Neural cell (in vitro differentiated cells): ENCODE results near the gene SLC8A1.

Experiments
- CTCF ChIP-seq: fragments of 450-650 bp; IDR thresholded peaks from 2 replicates; pipeline ENCODE4 v1.5.1; 2014; ENCODE audit warnings: antibody characterized with exemption, mild to moderate bottlenecking, moderate library complexity; ENCODE audit not compliant: poor library complexity, severe bottlenecking
- EP300 ChIP-seq: fragments of 450-650 bp; conservative IDR thresholded peaks from 2 replicates; pipeline ENCODE4 v1.6.1; 2014; ENCODE audit warnings: antibody characterized with exemption, mild to moderate bottlenecking, moderate library complexity; ENCODE audit not compliant: poor library complexity, severe bottlenecking
- EZH2 ChIP-seq: fragments of 200-600, 300-800 bp; shearing (Covaris generic), sonication (generic); IDR thresholded peaks from 2 replicates; pipeline ENCODE4 v1.6.1; 2014; ENCODE audit warnings: antibody characterized with exemption, low read length, borderline replicate concordance, mild to moderate bottlenecking; ENCODE audit not compliant: insufficient read depth, poor library complexity, severe bottlenecking
- MXI1 ChIP-seq: fragments of 450-650 bp; conservative IDR thresholded peaks from 2 replicates; pipeline ENCODE4 v1.6.1; 2014; ENCODE audit warnings: antibody characterized with exemption, mild to moderate bottlenecking; ENCODE audit not compliant: poor library complexity, severe bottlenecking
- POLR2AphosphoS5 ChIP-seq: IDR thresholded peaks from 2 replicates; pipeline ENCODE4 v1.6.1; 2012
- RAD21 ChIP-seq: fragments of 450-650 bp; conservative IDR thresholded peaks from 2 replicates; pipeline ENCODE4 v1.6.1; 2014; ENCODE audit warnings: antibody characterized with exemption, mild to moderate bottlenecking, moderate library complexity
- REST ChIP-seq: IDR thresholded peaks from 2 replicates; pipeline ENCODE4 v1.6.1; 2012; ENCODE audit warnings: borderline replicate concordance
- SMC3 ChIP-seq: fragments of 450-650 bp; conservative IDR thresholded peaks from 2 replicates; pipeline ENCODE4 v1.6.1; 2014; ENCODE audit warnings: antibody characterized with exemption, mild to moderate bottlenecking, moderate library complexity; ENCODE audit not compliant: poor library complexity
- TAF1 ChIP-seq: IDR thresholded peaks from 2 replicates; pipeline ENCODE4 v1.6.1; 2012; ENCODE audit warnings: low read depth

DNA sequence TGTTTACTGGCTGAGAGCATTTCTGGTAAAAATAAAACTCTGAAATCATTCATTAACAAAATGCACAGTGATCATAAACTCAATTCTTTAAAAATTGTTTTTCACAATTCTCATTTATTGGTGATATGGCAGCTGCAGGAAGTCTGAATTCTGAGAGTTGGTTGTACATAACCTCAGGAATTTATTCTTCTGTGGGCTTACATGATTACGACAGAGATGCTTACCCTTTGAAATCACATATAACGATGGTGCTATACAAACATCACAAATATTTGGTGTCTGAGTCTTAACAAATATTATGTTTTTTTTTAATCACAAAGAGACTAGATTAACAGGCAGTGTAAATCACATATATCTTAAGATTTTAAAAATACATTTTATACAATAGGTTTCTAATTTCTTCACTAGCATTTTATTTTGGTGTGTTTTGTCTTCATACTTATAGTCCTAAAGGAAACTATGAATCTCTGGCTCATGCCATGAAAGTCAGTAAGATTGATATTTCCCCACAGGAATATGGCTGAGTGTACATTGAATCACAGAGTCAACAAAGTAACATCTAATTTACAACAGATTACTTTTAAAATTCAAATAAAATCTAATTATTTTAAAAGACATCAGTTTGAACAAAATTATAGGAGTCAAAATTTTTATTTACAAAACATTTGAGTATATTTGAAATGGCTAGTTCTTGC lies 354.1 kb downstream of the SLC8A1 start:
- TF ChIP-seq CTCF (no peak), EZH2 (no peak), EP300 (no peak), POLR2AphosphoS5 (no peak), SMC3 (no peak), RAD21 (no peak), MXI1 (no peak), REST (no peak), TAF1 (no peak)
